GM18526 (cell line): ENCODE data around the gene ALG8.

Source experiments
- POLR2A ChIP-seq: IDR thresholded peaks from 3 replicates; pipeline ENCODE4 v1.6.1; 2011; ENCODE audit not compliant: insufficient read length; ENCODE audit errors: extremely low read depth

Gene ALG8

DNA sequence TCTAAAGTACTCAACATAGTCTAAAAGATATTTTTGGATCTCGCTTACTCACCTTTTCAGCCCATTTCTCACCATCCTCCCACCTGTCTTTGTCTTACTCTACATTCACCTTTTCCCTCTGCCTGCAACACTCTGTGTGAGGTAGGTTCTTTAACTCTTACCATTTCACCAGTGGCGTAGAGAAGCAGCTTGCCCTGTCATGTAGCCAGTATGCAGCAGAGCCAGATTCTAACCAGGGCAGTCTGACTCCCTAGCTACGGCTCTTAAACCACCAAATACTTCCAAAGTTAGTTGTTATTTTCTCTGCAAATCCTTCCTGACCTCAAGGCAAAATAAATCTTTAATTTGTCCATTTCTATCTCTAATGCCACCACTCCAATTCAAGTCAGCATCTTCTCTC lies 7.5 kb downstream of the ALG8 start:
- TF ChIP-seq POLR2A, result no peak

DNA sequence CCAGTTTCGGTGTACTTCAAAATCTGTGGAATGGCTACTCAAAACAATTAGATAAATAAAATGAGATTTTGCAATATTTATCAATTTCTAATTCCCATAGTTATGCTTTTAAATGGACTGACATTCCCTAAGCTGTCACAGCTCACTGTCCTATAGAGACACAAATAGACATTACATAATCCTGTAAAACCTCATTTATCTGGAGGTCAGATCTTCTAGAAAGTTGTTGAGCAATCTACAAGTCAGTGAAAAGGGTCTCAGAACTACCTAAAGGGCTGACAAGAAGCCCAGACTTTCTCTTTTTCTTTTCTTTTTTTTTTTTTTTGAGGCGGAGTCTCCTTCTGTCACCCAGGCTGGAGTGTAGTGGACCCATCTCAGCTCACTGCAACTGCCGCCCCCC lies 12.0 kb downstream of the ALG8 start:
- TF ChIP-seq POLR2A, result no peak

DNA sequence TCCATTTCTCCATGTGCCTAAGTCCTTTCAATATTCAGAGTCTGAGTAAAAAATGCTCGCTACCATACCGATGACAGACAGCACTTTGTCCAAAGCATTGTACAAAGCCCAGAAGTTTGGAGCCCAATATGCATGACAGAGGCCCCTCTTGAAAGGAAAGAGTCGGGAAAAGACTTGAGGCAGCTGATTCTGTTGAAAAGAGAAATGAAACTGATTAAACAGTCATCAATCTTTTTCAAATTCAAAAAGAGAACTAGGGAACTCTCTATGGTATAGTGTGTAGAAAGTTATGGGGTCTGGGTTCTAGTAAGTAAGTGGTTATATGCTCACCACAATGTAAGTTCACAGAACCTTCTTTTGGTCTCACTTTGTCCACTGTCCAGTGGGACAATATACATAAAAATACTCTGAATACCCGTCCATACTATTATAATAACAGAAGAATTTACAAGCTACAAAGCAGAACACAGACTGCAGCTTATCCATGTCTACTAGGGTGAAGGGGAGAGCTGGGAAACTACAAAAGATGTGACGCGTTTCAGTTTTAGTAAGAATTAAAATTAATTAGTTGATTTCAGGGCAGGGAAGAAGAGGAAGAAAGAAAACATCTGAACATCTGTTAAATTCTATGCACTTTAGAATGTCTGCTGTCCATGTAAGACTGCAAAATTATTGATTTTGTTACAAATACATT lies 26.7 kb downstream of the ALG8 start:
- no peak for TF ChIP-seq POLR2A

DNA sequence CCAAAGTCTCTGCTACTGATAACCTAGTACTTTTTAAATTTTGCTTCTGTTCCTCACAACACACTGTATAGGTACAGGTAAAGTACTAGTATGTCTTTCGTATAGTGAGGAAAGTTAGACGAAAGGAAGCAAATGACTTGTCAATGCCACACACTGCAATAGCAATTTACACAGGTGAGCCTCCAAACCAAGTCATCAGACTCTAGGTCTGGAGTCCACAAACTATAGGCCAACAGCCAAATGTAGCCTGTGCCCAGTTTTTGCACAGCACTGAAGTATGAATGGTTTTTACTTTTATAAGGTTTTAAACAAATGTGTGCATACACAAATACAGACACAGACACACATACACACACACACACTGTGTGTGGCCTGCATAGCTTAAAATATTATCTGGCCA lies 28.1 kb downstream of the ALG8 start:
- no peak for TF ChIP-seq POLR2A

DNA sequence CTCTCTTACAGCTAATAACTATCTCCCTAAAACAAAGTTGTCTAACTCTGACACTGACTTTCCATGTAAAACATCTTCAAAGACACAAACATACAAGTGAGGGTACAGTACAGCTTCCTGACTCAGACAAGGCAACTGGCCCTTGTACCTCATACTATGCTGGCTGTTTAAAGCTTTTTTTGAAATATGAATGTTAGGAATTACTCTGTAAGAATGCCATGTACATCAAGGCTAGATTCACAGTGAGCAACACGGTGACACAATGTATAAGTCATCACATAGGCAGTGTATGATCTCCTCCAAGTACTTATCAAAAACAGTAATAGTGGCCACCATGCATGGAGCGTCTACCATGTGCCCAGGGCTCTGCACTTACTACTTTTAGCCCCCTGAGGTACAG lies 28.6 kb downstream of the ALG8 start:
- TF ChIP-seq POLR2A, result no peak

DNA sequence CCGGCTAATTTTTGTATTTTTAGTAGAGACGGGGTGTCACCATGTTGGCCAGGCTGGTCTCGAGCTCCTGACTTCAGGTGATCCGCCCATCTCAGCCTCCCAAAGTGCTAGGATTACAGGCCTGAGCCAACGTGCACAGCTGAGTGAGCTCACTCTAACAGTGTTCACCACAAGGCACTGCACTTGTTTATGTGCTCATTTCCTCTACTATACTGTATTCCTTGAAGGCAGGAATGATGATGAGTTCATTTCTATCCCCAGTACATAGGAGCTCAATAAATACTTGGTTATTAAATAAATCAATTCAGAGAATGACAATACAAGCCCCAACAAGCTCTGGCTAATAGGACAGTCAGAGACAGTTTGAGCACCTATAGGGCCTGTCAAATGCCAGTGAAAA lies 29.1 kb downstream of the ALG8 start:
- TF ChIP-seq POLR2A, result no peak

DNA sequence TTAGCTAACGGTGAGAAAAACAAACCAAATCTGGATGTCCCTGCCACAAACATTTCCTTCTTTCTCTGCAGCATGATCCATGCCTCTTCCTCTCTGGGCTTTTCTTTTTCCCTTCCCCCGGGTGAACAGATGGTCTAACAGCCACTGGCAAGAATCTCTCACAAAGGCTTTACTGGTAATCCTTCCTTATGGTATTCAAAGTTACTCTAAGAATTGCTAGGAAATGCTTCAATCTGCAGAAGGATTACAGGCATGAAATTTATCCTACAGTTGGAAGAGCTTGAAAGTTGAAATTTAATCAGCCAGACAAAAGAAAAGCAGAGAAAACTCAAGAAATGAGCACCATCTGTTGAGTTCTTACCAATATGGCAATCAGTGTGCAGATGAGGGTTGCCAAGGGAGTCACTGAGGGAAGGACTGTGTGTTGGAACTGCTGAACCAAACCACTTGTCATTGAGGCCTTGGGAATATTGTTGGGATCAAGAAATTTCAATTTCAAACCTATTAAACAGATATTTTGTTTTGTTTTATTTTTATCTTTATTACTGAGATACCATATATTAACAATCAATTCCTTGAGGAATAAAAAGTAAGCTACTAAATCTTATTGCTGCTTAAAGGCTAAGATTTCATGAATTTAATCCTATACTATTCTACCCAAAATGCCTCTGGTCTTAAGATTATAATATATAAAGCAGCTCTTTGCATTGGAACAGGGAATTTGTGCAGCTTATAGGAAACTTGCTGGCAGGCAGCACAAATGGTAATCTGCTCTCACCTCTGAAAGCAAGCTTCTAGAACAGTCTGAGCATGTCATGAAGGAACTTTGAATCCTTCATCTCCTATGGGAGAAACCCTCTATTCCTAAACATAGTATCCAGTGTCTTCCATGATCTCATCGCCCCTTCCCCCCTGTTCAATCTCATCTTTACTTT lies 30.1 kb downstream of the ALG8 start:
- TF ChIP-seq POLR2A, result no peak

DNA sequence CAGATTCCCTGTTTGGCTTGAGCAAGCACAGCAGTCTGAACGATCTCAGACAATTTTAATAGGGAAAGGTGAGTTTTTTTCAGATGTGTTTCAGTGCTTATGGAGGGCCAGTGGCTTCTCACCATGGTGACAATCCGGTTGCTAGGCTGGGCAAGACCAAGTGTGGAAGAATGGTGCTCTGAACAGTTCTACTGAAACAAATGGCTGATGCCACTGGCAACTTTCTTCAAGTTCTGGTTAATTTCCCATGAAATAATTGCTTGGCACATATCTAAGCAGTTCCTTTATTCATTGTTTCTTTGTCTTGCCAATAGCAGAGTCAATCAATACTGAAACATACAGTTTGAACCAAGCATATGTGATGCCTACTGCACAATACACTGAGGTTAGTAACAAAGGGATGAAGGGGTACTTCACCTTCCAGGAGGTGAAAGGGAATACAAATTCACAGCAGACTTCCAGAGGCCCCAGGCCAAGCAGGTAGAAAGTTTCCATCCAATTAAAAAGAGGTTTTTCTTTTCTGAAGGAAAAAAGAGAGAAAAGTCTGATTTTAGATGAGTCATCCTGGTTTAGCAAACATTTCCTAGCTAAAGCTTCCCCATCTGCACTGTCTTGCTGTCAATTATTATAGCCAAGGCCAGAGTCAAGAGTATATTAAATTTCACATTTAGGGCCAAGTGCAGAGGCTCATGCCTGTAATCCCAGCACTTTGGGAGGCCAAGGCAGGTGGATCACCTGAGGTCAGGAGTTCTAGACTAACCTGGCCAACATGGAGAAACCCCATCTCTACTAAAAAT lies 38.6 kb downstream of the ALG8 start:
- no peak for TF ChIP-seq POLR2A

DNA sequence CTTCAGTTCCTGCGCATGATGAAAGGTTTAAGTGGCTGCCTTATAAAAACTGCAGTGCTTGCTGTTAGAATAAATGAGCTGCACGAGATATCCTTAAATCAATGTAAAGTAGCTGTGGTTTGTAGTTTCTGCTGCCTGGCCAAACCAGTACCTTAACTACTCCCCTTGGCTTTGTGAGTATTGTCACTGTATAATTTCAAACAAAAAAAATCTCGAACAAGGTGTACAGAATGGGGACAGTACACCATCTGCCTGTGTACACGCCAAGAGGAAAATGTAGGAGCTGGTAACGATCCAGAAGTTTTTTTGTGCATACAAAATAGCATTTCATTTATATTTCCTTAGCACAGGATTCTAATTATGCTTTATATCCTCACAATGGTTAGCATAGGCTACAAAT lies 39.2 kb downstream of the ALG8 start:
- no peak for TF ChIP-seq POLR2A

DNA sequence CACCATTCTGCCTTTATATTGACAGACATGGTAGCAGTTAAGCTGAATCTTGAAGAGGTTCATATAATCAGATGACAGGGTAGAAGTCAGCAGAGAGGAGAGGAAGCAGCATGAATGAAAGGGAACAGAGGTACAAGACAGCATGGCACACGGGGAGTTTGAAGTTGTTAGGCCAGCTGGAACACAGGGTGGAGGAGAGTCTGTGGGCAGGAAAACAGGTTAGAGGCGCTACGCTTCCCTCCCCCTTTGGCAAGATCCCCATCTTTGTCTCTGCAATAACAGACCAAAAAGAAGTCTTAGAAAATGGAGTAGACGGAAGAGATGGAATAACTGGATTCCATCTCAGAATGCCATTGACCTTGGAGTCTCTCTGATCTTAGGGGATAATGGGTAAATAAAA lies 39.8 kb downstream of the ALG8 start:
- TF ChIP-seq POLR2A, result no peak

DNA sequence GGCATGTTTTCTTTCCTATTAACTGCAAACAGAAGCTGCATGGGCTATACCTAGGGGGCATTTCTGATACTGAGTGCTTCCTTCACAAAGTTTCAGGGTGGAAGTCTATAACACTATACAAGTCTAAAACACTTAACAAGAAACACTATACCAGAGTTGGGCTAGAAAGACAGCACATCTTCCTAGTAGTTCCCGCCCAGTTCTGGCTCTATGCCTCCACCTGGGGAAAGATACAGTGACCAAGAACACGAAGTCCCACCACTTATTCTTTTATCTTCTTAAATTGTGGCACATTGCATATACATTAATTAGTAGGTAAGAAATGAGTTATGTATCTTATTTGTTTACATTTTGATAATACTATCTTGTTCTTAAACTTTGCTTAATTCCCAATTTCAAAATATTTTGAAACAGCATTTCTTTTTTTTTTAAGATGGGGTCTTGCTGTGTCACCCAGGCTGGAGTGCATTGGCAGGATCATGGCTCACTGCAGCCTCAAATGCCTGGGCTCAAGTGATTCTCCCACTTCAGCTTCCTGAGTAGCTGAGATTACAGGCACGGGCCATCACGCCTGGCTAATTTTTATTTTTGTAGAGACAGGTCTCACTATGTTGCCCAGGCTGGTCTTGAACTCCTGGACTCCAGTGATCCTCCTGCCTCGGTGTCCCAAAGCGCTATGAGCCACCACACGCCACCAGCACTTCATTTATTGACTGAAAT lies 41.6 kb downstream of the ALG8 start:
- TF ChIP-seq POLR2A, result no peak

DNA sequence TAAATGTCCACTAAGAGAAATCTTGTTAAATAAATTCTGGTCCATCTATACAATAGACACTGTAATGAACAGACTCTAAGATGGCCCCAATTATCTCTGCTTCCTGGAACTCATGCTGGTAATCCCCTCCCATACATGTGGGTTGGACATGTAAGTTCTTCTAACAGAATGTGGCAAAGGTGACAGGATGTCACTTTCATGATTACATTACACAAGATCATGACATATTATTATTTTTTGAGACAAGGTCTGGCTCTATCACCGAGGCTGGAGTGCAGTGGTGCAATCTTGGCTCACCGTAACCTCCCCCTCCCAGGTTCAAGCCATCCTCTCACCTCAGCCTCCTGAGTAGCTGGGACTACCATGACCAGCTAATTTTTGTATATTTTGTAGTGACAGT lies 45.2 kb downstream of the ALG8 start:
- no peak for TF ChIP-seq POLR2A

DNA sequence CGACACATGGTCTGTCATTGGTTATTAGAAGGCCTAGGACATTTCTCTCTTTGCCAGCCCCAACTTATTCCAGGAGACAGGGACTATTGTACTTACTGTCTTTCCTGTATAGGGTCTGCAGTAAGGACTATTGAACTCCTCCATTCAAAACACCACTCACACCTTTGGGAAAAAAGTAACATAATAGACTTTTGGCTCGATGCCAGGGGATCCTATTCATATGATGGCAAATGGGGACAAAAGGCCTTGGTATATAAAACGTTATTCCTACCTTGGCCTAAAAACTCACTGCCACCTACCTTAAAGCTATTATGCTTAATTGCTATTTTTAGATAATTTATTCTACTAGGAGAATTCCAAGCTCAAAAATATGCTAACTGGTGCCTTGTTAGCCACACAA lies 53.5 kb downstream of the ALG8 start:
- TF ChIP-seq POLR2A, result no peak

DNA sequence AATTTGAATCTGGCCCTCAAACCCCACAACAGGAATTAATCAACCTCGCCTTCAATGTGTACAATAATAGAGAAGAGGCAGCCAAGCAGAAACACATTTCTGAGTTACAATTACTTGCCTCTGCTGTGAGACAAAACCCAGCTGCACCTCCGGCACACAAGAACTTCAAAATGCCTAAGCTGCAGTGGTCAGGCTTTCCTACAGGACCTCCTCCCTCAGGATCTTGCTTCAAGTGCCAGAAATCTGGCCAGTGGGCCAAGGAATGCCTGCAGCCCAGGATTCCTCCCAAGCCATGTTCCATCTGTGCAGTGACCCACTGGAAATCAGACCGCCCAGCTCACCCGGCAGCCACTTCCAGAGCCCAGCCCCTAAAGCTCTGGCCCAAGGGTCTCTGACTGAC lies 56.4 kb downstream of the ALG8 start:
- TF ChIP-seq POLR2A, result no peak

DNA sequence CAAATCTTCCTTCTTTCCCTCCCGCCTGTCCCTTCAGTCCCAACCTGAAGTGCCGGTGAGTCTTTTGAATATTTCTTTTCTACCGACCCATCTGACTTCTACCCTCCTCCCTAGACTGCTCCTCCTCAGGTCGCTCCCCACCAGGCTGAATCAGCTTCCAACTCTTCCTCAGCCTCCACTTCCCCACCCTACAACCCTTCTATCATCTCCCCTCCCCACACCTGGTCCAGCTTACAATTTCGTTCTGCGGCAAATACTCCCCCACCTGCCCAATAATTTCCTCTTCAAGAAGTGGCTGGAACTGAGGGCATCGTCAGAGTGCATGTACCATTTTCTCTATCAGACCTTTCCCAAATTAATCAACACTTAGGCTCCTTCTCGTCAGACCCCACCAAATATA lies 57.3 kb downstream of the ALG8 start:
- no peak for TF ChIP-seq POLR2A

DNA sequence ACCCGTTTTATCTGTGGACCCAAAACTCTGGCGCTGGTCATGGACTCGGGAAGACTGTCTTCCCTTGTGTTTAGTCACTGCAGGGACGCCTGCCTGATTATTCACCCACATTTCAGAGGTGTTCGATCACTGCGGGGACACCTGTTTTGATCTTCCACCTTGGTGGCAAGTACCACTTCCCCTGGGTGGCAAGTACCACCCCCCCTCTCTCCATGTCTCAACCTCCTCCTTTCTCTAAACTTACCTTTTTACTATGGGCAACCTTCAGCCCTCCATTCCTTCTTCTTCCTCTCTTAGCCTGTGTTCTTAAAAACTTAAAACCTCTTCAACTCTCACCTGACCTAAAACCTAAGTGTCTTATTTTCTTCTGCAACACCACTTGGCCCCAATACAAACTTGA lies 57.8 kb downstream of the ALG8 start:
- TF ChIP-seq POLR2A, result no peak
